Activated T-cell treated with anti-CD3 and anti-CD28 coated beads, Interleukin-2, amount 50 U/mL, for 1 hour (primary cell): Measurements from ENCODE around the gene MAFG.
"Not testable (repeated sequence)": the region's sequence is repeated elsewhere in the genome, so short reads cannot be mapped to it uniquely, and the experiment has no call there.

Experiments
- DNase-seq: peaks from one replicate; pipeline ENCODE4 v3.0.0-alpha.2; 2020

Gene MAFG

DNA sequence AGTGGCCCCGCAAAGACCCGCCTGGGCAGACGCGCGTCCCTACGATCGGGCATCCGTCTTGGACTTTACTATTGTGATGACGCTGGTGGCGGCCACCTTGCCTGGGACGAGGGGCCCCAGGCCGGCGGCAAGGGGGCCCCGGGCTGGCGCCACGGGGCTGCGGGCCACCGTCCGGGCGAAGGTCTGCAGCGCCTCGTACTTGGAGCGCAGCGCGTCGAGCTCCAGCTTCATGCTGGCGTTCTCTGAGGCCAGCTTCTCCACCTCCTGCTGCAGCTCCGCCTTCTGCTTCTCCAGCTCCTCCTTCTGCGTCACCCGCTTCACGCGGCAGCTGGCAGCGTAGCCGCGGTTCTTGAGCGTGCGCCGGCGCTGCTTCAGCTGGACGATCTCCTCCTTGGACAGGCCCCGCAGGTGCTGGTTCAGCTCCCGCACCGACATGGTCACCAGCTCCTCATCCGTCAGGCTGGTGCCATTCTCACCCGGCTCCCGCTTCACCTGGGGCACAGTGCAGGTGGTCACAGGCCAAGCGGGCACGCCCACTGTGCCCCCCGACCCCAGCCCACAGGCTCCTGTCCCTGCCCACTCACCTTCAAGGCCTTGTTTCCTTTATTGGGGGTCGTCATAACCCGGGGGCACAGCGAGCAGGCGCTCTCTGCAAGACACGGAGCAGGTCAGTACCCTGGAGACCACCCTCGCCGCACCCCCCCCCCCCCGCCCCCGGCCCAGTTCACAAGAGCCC is 4.8 kb downstream of the MAFG start:
- no peak for DNase-seq

DNA sequence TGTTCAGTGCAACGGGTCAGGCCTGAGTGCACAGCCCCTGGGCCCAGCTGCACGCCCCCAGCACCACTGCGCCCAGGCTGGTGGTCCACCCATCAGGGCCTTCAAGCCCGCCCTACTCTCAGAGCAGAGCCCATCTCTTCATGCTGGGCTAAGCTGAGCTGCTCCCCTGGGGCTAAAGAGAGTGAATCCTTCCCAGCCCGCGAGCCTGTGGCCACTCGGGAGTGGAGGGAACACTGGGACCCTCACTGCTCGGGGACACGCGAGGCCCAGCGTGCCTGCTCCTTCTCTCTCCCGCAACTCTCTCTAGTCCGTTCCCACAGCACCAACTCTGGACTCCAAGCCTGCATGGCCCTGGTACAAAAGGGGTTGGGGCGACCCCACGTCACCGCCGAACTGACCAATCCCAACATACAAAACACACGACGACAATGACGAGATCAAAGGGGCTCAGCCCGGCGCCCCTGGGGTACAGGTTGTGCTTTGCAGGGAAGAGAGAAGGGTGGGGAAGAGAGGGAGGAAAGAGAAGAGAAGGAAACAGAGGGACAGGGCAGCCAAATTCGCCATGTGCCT is 5.5 kb downstream of the MAFG start:
- DNase-seq: no peak

DNA sequence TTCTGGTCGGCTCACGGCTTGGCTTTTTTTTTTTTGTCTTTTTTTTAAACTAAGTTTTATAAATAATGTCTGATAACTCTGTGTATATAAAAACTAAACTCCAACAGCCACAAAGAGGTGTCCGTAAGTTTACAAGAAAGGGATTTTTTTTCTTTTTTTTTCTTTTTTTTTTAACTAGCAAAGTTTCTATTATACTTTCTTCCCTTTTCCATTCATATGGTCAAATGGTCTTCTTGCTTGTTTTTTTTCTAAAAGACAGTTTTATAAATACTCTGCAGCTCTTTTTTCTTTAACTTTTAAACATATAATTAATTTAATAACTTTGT is 6.0 kb downstream of the MAFG start:
- DNase-seq: no peak

- DNase-seq: no peak
Measured at GRCh38 chr17:81920612-81921536, 6.7 kb downstream of the MAFG start.

- no peak for DNase-seq
Measured at GRCh38 chr17:81918832-81919545, 8.5 kb downstream of the MAFG start.

DNA sequence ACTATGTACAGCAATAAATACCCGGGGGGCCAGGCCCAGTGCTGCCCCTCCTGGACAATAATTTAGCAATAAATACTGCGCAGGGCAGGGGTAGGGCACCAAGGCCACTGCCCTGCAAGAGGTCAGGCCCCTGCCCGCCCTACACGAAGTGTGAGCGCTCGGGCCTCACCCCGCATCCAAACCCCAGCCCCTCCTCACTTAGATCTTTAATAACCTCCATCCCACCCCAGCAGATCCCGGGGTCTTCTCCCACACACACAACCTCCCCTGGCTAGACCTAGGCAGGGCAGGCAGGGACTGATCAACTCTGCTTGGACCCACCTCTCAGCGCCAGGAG is 9.2 kb downstream of the MAFG start:
- not testable (repeated sequence) for DNase-seq

GRCh38 chr17:81917565-81918332 is 9.8 kb downstream of the MAFG start, which contains the start of gene SIRT7:
SIRT7 (minus strand) TSS chr17:81918176; CDS start chr17:81918131, 45 bp downstream.
- DNase-seq: peak; percentile 86

GRCh38 chr17:81916234-81917001 is 11.1 kb downstream of the MAFG start:
- DNase-seq: no peak

- DNase-seq: no peak
Measured at GRCh38 chr17:81915331-81915730, 12.2 kb downstream of the MAFG start.

DNA sequence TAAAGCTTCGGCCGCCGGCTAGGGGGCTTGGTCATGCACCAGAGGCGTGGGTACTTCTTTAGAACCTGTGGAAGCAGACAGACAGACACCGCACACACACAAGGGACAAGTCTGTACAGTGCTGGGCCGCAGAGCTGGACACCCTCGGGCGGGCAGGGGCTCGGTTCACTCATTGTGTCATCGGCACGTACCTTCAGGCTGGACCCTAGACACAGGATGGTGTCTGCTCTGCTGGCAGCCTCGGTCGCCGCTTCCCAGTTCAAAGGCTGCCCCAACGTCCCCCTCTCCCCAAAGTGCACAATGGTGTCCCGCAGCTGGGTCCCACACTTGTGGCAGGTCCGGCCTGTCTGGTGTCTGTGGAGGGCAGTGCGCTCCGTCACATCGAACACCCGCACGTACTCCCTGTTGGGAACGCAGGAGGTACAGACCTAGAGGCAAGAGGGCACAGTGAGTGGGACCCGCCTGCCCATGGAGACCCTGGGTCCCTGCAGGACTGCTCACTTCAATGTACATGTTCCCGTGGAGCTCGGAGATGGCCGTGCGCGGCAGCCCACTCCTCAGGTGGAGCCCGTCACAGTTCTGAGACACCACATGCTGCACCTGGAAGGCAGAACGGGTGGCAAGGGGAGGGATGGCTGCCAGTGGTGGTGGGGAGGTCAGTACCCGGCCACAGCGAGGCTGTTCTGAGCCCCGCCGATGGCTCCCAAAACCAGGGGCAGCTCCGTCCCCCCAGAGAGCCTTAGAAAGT is 13.3 kb downstream of the MAFG start:
- DNase-seq: no peak

GRCh38 chr17:81913394-81914102 is 14.0 kb downstream of the MAFG start:
- DNase-seq: no peak

- DNase-seq: no peak
Measured at GRCh38 chr17:81912441-81913309, 14.9 kb downstream of the MAFG start.

GRCh38 chr17:81911969-81912368 is 15.6 kb downstream of the MAFG start:
- no peak for DNase-seq

- DNase-seq: peak; percentile 91
Measured at GRCh38 chr17:81911277-81911961, 16.1 kb downstream of the MAFG start, which contains the start of gene PCYT2. PCYT2 (minus strand) TSS chr17:81911399; CDS start chr17:81911355, 44 bp downstream.

- DNase-seq: no peak
Measured at GRCh38 chr17:81910840-81911276, 16.7 kb downstream of the MAFG start.

GRCh38 chr17:81909966-81910839 is 17.3 kb downstream of the MAFG start:
- no peak for DNase-seq

DNA sequence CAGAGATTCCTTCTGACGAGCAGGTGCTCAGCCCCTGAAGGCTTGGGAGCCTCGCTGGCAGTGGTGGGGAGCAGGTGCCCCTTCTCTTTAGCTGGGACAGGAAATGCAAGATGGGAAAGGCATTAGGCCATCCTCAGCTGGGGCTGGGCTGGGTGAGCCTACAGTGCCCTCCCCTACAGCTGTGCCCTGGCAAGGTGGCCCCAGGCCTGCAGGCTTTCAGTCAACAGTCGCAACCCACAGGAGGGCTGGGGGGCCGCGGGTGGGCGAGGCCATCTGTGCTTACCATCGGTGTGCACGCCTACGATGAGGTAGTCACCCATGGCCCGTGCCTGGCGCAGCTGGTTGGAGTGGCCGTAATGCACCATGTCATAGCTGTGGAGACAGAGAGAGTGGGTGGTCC is 18.3 kb downstream of the MAFG start:
- no peak for DNase-seq
